H9 (cell line): ENCODE results near the gene SLC6A18. TPM values are rescaled to one million over a fixed set of nuclear protein-coding genes. Genes with fewer than 3 reads are reported as not detected.

Experiments
- DNase-seq: peaks from one replicate; pipeline ENCODE4 v3.0.0-alpha.2; 2017
- H2AFZ ChIP-seq: one replicate; pipeline ENCODE4 v1.6.1; 2013; ENCODE audit warnings: mild to moderate bottlenecking, low read length, control low read depth, moderate library complexity
- H2AK5ac ChIP-seq: 2 replicates; pipeline ENCODE4 v1.6.1; 2013; ENCODE audit warnings: low read length, control low read depth, mixed read lengths; ENCODE audit not compliant: insufficient read length
- H2BK120ac ChIP-seq: one replicate; pipeline ENCODE4 v1.6.1; 2013; ENCODE audit warnings: low read depth, mild to moderate bottlenecking, low read length, control low read depth, inconsistent platforms; ENCODE audit not compliant: poor library complexity, severe bottlenecking
- H2BK12ac ChIP-seq: 2 replicates; pipeline ENCODE4 v1.6.1; 2013; ENCODE audit warnings: low read length, control low read depth, mixed read lengths, low read depth; ENCODE audit not compliant: insufficient read length
- H2BK15ac ChIP-seq: 2 replicates; pipeline ENCODE4 v1.6.1; 2013; ENCODE audit warnings: low read depth, low read length, control low read depth
- H2BK20ac ChIP-seq: one replicate; pipeline ENCODE4 v1.6.1; 2013; ENCODE audit warnings: low read depth, mild to moderate bottlenecking, low read length, control low read depth, inconsistent platforms; ENCODE audit not compliant: poor library complexity, severe bottlenecking
- H2BK5ac ChIP-seq: 2 replicates; pipeline ENCODE4 v1.6.1; 2013; ENCODE audit warnings: low read length, control low read depth, mixed read lengths; ENCODE audit not compliant: insufficient read length
- H3K14ac ChIP-seq: 2 replicates; pipeline ENCODE4 v1.6.1; 2013; ENCODE audit warnings: low read length, control low read depth; ENCODE audit not compliant: insufficient read depth
- H3K18ac ChIP-seq: 2 replicates; pipeline ENCODE4 v1.6.1; 2013; ENCODE audit warnings: low read depth, mild to moderate bottlenecking, mixed read lengths, low read length, control low read depth; ENCODE audit not compliant: insufficient read length
- H3K23ac ChIP-seq: 2 replicates; pipeline ENCODE4 v1.6.1; 2013; ENCODE audit warnings: low read length, control low read depth, mixed read lengths, low read depth; ENCODE audit not compliant: insufficient read length
- H3K23me2 ChIP-seq: 2 replicates; pipeline ENCODE4 v1.6.1; 2013; ENCODE audit warnings: low read depth, mild to moderate bottlenecking, mixed read lengths, low read length, control low read depth; ENCODE audit not compliant: insufficient read length, poor library complexity, severe bottlenecking
- H3K27ac ChIP-seq: 2 replicates; pipeline ENCODE4 v1.5.1; 2013; ENCODE audit warnings: low read length, control low read depth, mixed read lengths, low read depth; ENCODE audit not compliant: insufficient read length
- H3K27me3 ChIP-seq: 2 replicates; pipeline ENCODE4 v1.6.1; 2013; ENCODE audit warnings: low read length, control low read depth, inconsistent platforms; ENCODE audit not compliant: insufficient read depth
- H3K4ac ChIP-seq: 2 replicates; pipeline ENCODE4 v1.6.1; 2013; ENCODE audit warnings: low read depth, mild to moderate bottlenecking, control low read depth, inconsistent platforms, low read length, moderate library complexity
- H3K4me1 ChIP-seq: 2 replicates; pipeline ENCODE4 v1.6.1; 2013; ENCODE audit warnings: low read length, control low read depth, inconsistent platforms; ENCODE audit not compliant: insufficient read depth
- H3K4me2 ChIP-seq: 2 replicates; pipeline ENCODE4 v1.6.1; 2013; ENCODE audit warnings: low read length, control low read depth, mixed read lengths; ENCODE audit not compliant: insufficient read length, insufficient read depth
- H3K56ac ChIP-seq: 2 replicates; pipeline ENCODE4 v1.6.1; 2013; ENCODE audit warnings: low read depth, mild to moderate bottlenecking, mixed read lengths, low read length, control low read depth; ENCODE audit not compliant: insufficient read length
- H3K79me1 ChIP-seq: 2 replicates; pipeline ENCODE4 v1.6.1; 2013; ENCODE audit warnings: low read depth, mild to moderate bottlenecking, moderate library complexity, low read length, control low read depth, inconsistent platforms; ENCODE audit not compliant: insufficient read depth, poor library complexity, severe bottlenecking
- H3K79me2 ChIP-seq: 2 replicates; pipeline ENCODE4 v1.6.1; 2013; ENCODE audit warnings: low read length, control low read depth, inconsistent platforms; ENCODE audit not compliant: insufficient read depth
- H3K9ac ChIP-seq: 2 replicates; pipeline ENCODE4 v1.6.1; 2013; ENCODE audit warnings: low read length, control low read depth, mixed read lengths; ENCODE audit not compliant: insufficient read length; ENCODE audit errors: extremely low read depth
- H3K9me3 ChIP-seq: one replicate; pipeline ENCODE4 v1.6.1; 2013; ENCODE audit warnings: low read depth, low read length, inconsistent platforms; ENCODE audit not compliant: control insufficient read depth
- H3T11ph ChIP-seq: one replicate; pipeline ENCODE4 v1.6.1; 2013; ENCODE audit warnings: mild to moderate bottlenecking, low read length, control low read depth, inconsistent platforms
- H4K20me1 ChIP-seq: one replicate; pipeline ENCODE4 v1.6.1; 2013; ENCODE audit not compliant: control insufficient read depth, insufficient read length, insufficient read depth
- H4K5ac ChIP-seq: 2 replicates; pipeline ENCODE4 v1.6.1; 2013; ENCODE audit warnings: low read depth, mild to moderate bottlenecking, mixed read lengths, low read length, control low read depth; ENCODE audit not compliant: insufficient read length
- H4K8ac ChIP-seq: replicated peaks from 2 replicates; pipeline ENCODE4 v1.6.1; 2013; ENCODE audit warnings: low read length, control low read depth, mixed read lengths, low read depth; ENCODE audit not compliant: insufficient read length
- H4K91ac ChIP-seq: 2 replicates; pipeline ENCODE4 v1.6.1; 2013; ENCODE audit warnings: low read depth, mild to moderate bottlenecking, moderate library complexity, mixed read lengths, low read length, control low read depth; ENCODE audit not compliant: insufficient read length
- H3K27ac Mint-ChIP-seq, 3 experiments: 2 replicates in 2 of 3; 3 replicates in 1 of 3; pipeline ENCODE4 v1.8.0; 2020 to 2021; ENCODE audit warnings: mixed read lengths in 3 of 3, mild to moderate bottlenecking in 1 of 3, moderate library complexity in 1 of 3
- H3K27me3 Mint-ChIP-seq: 2 replicates; pipeline ENCODE4 v1.8.0; 2021; ENCODE audit warnings: low read depth, mild to moderate bottlenecking, moderate library complexity, mixed read lengths
- H3K36me3 Mint-ChIP-seq, 3 experiments: 2 replicates in 2 of 3; 3 replicates in 1 of 3; pipeline ENCODE4 v1.8.0; 2020 to 2021; ENCODE audit warnings: low read depth in 3 of 3, mixed read lengths in 3 of 3; ENCODE audit not compliant: insufficient read depth in 1 of 3
- H3K4me1 Mint-ChIP-seq, 2 experiments: 2 replicates each; pipeline ENCODE4 v1.8.0; 2020; ENCODE audit warnings: mixed read lengths in 2 of 2
- H3K4me3 Mint-ChIP-seq, 2 experiments: 2 replicates in 1 of 2; 3 replicates in 1 of 2; pipeline ENCODE4 v1.8.0; 2020 to 2021; ENCODE audit warnings: mild to moderate bottlenecking in 2 of 2, mixed read lengths in 2 of 2, moderate library complexity in 1 of 2
- H3K9me3 Mint-ChIP-seq, 2 experiments: 2 replicates in 1 of 2; 3 replicates in 1 of 2; pipeline ENCODE4 v1.8.0; 2020; ENCODE audit warnings: mild to moderate bottlenecking in 2 of 2, mixed read lengths in 2 of 2, moderate library complexity in 1 of 2
- CTCF ChIP-seq: fragments of 200-600 bp; sonication (generic); conservative IDR thresholded peaks from 3 replicates; pipeline ENCODE4 v1.8.0; 2021; ENCODE audit warnings: antibody characterized with exemption, mild to moderate bottlenecking
- WGBS: extraction: QIAGEN DNeasy Blood & Tissue Kit; methylation state at CpG from one replicate; pipeline ENCODE4 v1.1.7; 2013; ENCODE audit warnings: missing lambda C conversion rate, low lambda C conversion rate, mixed read lengths; ENCODE audit not compliant: insufficient read length; ENCODE audit errors: extremely low coverage; 5-methylcytosine and 5-hydroxymethylcytosine counted together
- total RNA-seq: library from RNA; stranded (reverse); gene quantifications from 2 replicates; pipeline ENCODE4 v1.2.1, GENCODE V29; 2021

SLC6A18 gene
- total RNA-seq, 1 experiment from 2014 or later, result not detected

DNA sequence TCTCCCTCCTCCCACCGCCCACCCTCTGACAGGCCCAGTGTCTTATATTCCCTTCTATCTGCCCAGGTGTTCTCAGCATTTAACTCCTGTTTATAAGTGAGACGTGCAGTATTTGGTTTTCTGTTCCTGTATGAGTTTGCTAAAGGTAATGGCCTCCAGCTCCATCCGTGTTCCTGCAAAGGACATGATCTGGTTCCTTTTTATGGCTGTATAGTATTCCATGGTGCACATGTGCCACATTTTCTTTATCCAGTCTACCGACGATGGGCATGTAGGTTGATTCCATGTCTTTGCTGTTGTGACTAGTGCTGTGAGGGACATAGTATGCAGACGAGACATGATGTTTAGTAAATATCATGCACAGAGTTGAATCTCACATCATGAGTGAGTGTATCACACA, 30.8 kb upstream of the SLC6A18 start:
- H2BK20ac ChIP-seq, result no peak overlapping the region
- H3K27ac Mint-ChIP-seq, result no peak overlapping the region
- H3K4me1 ChIP-seq, result no peaks in the 10 kb centered on the region
- no peaks in the 10 kb centered on the region for H3K79me2 ChIP-seq
- no peak overlapping the region for H4K91ac ChIP-seq
- no peaks in the 10 kb centered on the region for H3K27me3 ChIP-seq
- no peak overlapping the region for H2BK5ac ChIP-seq
- H3K9me3 Mint-ChIP-seq, result no peaks in the 10 kb centered on the region
- H3K9ac ChIP-seq, result no peak overlapping the region
- no peak overlapping the region for H2BK12ac ChIP-seq
- no peaks in the 10 kb centered on the region for H3K36me3 Mint-ChIP-seq
- H3K23me2 ChIP-seq, result no peaks in the 10 kb centered on the region
- H2AK5ac ChIP-seq, result no peak overlapping the region
- no peak overlapping the region for H3K4ac ChIP-seq
- H3K79me1 ChIP-seq, result no peaks in the 10 kb centered on the region
- no peak overlapping the region for H3K56ac ChIP-seq
- H2BK120ac ChIP-seq, result no peak overlapping the region
- no peak overlapping the region for H3T11ph ChIP-seq
- no peak overlapping the region for H2BK15ac ChIP-seq
- H4K8ac ChIP-seq, result no peak overlapping the region
- H3K27me3 Mint-ChIP-seq, result peaks cover 20% of the 10 kb centered on the region
- H3K27ac ChIP-seq, result no peak overlapping the region
- H3K18ac ChIP-seq, result no peak overlapping the region
- no peak overlapping the region for H3K23ac ChIP-seq
- 0 out of 4 replicates have a peak, but pooled peaks cover 0 to 2% of the 10 kb centered on the region in 2 experiments for H3K4me1 Mint-ChIP-seq
- H4K20me1 ChIP-seq, result no peaks in the 10 kb centered on the region
- H3K4me3 Mint-ChIP-seq, result no peak overlapping the region
- no peak overlapping the region for H4K5ac ChIP-seq
- DNase-seq, result no peak
- no peaks in the 10 kb centered on the region for H3K9me3 ChIP-seq
- WGBS, result no CpG with 5 or more reads among the region's 6 CpGs
- no peak overlapping the region for H3K4me2 ChIP-seq
- no peak for TF ChIP-seq CTCF
- H3K14ac ChIP-seq, result no peak overlapping the region
- no peak overlapping the region for H2AFZ ChIP-seq
